Astrocyte (in vitro differentiated cells and primary cell): ENCODE measurements around the gene NEMP1.

Source experiments
- CTCF ChIP-seq: IDR thresholded peaks from 2 replicates; pipeline ENCODE4 v1.5.1; 2011; ENCODE audit warnings: low read depth, mild to moderate bottlenecking, inconsistent platforms, low read length, moderate library complexity; ENCODE audit not compliant: insufficient read depth
- EZH2 ChIP-seq: IDR thresholded peaks from 2 replicates; pipeline ENCODE4 v1.6.1; 2012; ENCODE audit warnings: mild to moderate bottlenecking, low read length, inconsistent platforms; ENCODE audit not compliant: insufficient read depth

GRCh38 chr12:57098546-57098945 is 20.0 kb upstream of the NEMP1 start:
- no peak for TF ChIP-seq CTCF
- no peak for TF ChIP-seq EZH2
